ENCODE data around the gene CHST1.

DNA sequence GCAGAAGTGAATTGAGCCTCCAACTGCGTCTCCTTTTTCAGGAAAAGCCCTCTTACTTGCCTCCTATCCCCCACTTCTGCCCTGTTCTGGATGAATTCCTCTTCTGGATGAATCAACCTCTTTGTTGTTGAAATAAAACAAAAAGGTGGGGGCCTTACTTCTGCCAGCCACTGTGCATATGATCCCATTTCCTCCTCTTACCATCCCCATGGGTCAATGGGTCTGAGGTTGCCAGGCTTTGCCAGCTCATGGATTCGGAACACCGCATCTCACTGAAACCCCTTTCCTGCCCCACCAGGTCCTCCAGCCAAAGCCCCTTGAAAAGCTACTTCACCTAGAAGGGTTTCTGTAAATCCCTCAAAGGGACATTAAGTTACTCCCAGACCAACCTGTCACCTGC lies 3.7 kb upstream of the CHST1 start:
- TF ChIP-seq, protein P1, sequence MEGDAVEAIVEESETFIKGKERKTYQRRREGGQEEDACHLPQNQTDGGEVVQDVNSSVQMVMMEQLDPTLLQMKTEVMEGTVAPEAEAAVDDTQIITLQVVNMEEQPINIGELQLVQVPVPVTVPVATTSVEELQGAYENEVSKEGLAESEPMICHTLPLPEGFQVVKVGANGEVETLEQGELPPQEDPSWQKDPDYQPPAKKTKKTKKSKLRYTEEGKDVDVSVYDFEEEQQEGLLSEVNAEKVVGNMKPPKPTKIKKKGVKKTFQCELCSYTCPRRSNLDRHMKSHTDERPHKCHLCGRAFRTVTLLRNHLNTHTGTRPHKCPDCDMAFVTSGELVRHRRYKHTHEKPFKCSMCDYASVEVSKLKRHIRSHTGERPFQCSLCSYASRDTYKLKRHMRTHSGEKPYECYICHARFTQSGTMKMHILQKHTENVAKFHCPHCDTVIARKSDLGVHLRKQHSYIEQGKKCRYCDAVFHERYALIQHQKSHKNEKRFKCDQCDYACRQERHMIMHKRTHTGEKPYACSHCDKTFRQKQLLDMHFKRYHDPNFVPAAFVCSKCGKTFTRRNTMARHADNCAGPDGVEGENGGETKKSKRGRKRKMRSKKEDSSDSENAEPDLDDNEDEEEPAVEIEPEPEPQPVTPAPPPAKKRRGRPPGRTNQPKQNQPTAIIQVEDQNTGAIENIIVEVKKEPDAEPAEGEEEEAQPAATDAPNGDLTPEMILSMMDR (IDR thresholded peaks at IDR 0.05; ENCODE audit: low read length): no peak
- TF ChIP-seq EZH2 (IDR thresholded peaks at IDR 0.05; ENCODE audit: borderline replicate concordance, low read length): no peak

Data from OCI-LY1 (cell line).